A549 treated with Mapracorat at 1 μM for 4 hours (cell line): ENCODE data around the gene CD58. TPM values are rescaled to one million over a fixed set of nuclear protein-coding genes. Genes with fewer than 3 reads are reported as not detected.

Experiments
- total RNA-seq: library from RNA; stranded (reverse); fragments of 200-300 nt; extraction: Qiagen RNA extraction; gene quantifications from 5 replicates; pipeline ENCODE4 v1.2.3, GENCODE V29; 2022

CD58 gene
- 20.3 to 23.5 TPM (median 21.2 TPM) in 5 replicates for total RNA-seq

DNA sequence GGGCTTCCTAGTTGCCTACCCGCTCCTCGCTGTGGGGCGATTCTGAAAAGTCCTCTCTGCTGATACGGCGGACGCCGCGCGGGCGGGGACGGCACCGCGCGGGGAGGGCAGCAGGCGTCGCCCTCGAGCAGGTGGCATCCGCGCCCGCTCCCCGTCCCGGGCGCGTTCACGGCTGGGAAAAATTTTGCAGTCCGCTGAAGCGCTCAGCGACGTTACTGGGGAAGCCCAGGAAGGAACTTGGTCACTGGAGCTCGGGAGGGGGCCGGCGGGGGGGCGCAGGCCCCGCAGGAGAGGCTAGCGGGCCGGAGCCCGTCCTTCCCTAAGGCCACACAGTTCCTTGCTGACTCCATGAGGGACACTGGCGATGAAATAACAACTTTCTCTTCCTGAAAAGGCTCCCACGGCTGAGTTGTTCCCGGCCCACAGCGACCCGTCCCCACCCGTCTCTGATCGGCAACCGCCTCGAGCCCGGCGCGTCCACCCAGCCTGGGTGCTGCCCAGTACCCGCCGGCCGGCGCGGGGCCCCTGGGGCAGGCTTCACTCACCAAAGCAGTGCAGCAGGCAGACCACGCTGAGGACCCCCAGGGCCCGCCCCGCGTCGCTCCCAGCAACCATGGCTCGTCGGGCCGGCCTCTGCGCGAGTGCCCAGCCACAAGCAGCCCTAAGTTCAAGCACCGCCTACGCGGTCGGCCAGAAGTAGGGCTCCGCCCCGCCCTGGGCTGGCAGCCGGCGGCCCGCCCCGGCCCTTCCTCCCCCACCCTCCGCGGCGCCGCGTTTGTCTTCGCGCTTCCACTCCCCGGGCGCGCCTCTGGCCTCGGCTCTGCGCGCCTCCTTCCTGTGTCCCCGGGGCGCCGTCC is at the start of gene CD58:
TSS of gene CD58 (minus strand) at position 669 of the 857 bp plus-strand sequence. CDS start at position 615, 54 bp downstream.

Other genes starting within 250 kb of the CD58 start
- 241 to 293 TPM (median 290 TPM) in 5 replicates for gene ATP1A1, start 197.8 kb downstream of the CD58 start, total RNA-seq
- 14.6 to 19.7 TPM (median 18.2 TPM) in 5 replicates for gene IGSF3, start 96.7 kb upstream of the CD58 start, total RNA-seq
- not detected in 5 replicates for gene CD2, start 183.4 kb upstream of the CD58 start, total RNA-seq